DND-41 (cell line): ENCODE measurements around the gene CAND2.
"Not testable (repeated sequence)": the region's sequence is repeated elsewhere in the genome, so short reads cannot be mapped to it uniquely, and the experiment has no call there.

Experiments used
- ATAC-seq: fragments of 200-7000 bp; cut with Tn5 transposase; 3 replicates; pipeline ENCODE4 v1.9.1; 2021; ENCODE audit warnings: low read depth; ENCODE audit not compliant: insufficient read depth
- DNase-seq: peaks from one replicate; pipeline ENCODE4 v3.0.0-alpha.2; 2020
- H2AFZ ChIP-seq: 2 replicates; pipeline ENCODE4 v1.6.0; 2012; ENCODE audit warnings: low read depth, low read length
- H3K27ac ChIP-seq: 2 replicates; pipeline ENCODE4 v1.5.1; 2012; ENCODE audit warnings: low read length, inconsistent platforms
- H3K27me3 ChIP-seq: fragments of 200-600 bp; sonication (generic); 2 replicates; pipeline ENCODE4 v1.6.0; 2012; ENCODE audit warnings: low read length, mild to moderate bottlenecking, inconsistent platforms; ENCODE audit not compliant: insufficient read depth, poor library complexity
- H3K36me3 ChIP-seq: 2 replicates; pipeline ENCODE4 v1.5.1; 2012; ENCODE audit warnings: low read length, inconsistent platforms; ENCODE audit not compliant: insufficient read depth
- H3K4me1 ChIP-seq: 2 replicates; pipeline ENCODE4 v1.5.1; 2012; ENCODE audit warnings: mild to moderate bottlenecking, low read length; ENCODE audit not compliant: insufficient read depth
- H3K4me2 ChIP-seq: 2 replicates; pipeline ENCODE4 v1.6.0; 2012; ENCODE audit warnings: mild to moderate bottlenecking, moderate library complexity, low read length, inconsistent platforms; ENCODE audit not compliant: insufficient read depth
- H3K4me3 ChIP-seq, 2 experiments: fragments of 200-600 bp in 1 of 2; shearing (Covaris generic) in 1 of 2; 2 replicates each; pipeline ENCODE4 v1.5.1; 2012 to 2016; ENCODE audit warnings: inconsistent platforms in 2 of 2, low read length in 2 of 2, mild to moderate bottlenecking in 2 of 2, low read depth in 1 of 2, moderate library complexity in 1 of 2
- H3K79me2 ChIP-seq: 2 replicates; pipeline ENCODE4 v1.6.0; 2012; ENCODE audit warnings: low read length, inconsistent platforms; ENCODE audit not compliant: insufficient read depth
- H3K9ac ChIP-seq: 2 replicates; pipeline ENCODE4 v1.6.0; 2012; ENCODE audit warnings: low read depth, mild to moderate bottlenecking, inconsistent platforms, low read length, moderate library complexity
- H3K9me3 ChIP-seq: 2 replicates; pipeline ENCODE4 v1.5.1; 2012; ENCODE audit warnings: low read length, moderate library complexity, mild to moderate bottlenecking, inconsistent platforms; ENCODE audit not compliant: insufficient read depth, severe bottlenecking
- H4K20me1 ChIP-seq: 2 replicates; pipeline ENCODE4 v1.6.0; 2012; ENCODE audit warnings: low read length; ENCODE audit not compliant: insufficient read depth
- EZH2 ChIP-seq: IDR thresholded peaks from 3 replicates; pipeline ENCODE4 v1.6.1; 2012; ENCODE audit warnings: borderline replicate concordance, low read depth, mild to moderate bottlenecking, moderate library complexity, low read length, inconsistent platforms; ENCODE audit not compliant: severe bottlenecking
- TF ChIP-seq, protein P1 (sequence below): IDR thresholded peaks from 2 replicates; pipeline ENCODE4 v1.5.1; 2012; ENCODE audit warnings: borderline replicate concordance, low read length, moderate library complexity, mild to moderate bottlenecking; ENCODE audit not compliant: poor library complexity, severe bottlenecking; ENCODE audit errors: extremely low read depth

The CAND2 gene

DNA sequence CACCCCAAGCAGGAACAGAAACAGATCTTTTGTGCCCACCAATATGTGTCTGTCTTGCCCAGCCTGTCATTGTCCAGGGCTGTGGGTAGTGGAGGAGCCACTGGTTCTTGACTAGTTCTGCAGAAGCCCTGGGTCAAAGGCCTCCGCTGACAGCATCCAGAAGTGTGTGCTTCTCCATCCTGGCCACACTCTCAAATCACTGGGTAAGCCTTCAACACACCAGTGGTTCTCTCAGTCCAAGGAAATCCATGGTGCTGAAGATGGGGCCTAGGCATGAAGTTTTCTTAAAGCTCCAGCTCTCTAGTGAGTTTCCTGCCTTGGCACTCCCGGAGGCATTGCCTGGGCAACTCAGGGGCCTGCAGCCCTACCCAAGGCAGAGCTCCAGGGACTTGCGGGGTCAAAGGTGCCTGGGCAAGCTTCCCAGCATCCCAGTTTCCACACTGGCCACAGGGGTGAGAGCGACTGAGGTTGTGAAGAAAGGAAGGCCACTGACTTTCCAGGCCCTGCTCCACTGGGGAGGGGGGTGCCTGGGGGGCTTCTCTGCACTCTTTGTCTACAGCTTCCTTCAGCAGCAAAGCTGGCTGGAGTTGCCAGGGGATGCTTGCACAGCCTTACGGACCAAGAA is 82.8 kb downstream of the CAND2 start:
- no peak for ATAC-seq

DNA sequence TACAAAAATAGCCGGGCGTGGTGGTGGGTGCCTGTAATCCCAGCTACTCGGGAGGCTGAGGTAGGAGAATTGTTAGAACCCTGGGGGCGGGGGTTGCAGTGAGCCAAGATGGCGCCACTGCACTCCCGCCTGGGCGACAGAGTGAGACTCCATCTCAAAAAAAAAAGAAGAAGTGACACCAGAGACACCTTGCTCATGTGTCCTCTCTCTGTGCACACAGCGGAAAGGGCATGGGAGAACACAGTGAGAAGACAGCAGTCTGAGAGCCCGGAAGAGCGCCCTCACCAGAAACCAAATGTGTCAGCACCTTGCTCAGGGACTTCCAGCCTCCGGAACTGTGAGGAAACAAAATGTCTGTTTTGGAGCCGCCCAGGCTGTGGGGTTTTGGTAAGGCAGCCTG is 85.4 kb downstream of the CAND2 start:
- not testable (repeated sequence) for H3K79me2 ChIP-seq, H3K27me3 ChIP-seq, H3K9me3 ChIP-seq, H4K20me1 ChIP-seq, H3K9ac ChIP-seq, DNase-seq, H3K4me2 ChIP-seq, H3K4me1 ChIP-seq, ATAC-seq, H3K27ac ChIP-seq, H3K36me3 ChIP-seq, H2AFZ ChIP-seq, H3K4me3 ChIP-seq

More for the DNA sequence above, 82.8 kb downstream of the CAND2 start:
- H3K4me1 ChIP-seq, result no peaks in the 10 kb centered on the region
- H3K4me3 ChIP-seq, result no peak overlapping the region
- H3K9me3 ChIP-seq, result no peaks in the 10 kb centered on the region
- no peak overlapping the region for H3K9ac ChIP-seq
- TF ChIP-seq, protein P1, sequence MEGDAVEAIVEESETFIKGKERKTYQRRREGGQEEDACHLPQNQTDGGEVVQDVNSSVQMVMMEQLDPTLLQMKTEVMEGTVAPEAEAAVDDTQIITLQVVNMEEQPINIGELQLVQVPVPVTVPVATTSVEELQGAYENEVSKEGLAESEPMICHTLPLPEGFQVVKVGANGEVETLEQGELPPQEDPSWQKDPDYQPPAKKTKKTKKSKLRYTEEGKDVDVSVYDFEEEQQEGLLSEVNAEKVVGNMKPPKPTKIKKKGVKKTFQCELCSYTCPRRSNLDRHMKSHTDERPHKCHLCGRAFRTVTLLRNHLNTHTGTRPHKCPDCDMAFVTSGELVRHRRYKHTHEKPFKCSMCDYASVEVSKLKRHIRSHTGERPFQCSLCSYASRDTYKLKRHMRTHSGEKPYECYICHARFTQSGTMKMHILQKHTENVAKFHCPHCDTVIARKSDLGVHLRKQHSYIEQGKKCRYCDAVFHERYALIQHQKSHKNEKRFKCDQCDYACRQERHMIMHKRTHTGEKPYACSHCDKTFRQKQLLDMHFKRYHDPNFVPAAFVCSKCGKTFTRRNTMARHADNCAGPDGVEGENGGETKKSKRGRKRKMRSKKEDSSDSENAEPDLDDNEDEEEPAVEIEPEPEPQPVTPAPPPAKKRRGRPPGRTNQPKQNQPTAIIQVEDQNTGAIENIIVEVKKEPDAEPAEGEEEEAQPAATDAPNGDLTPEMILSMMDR, result no peak
- TF ChIP-seq EZH2, result no peak
- no peaks in the 10 kb centered on the region for H3K79me2 ChIP-seq
- no peaks in the 10 kb centered on the region for H3K36me3 ChIP-seq
- H3K27ac ChIP-seq, result no peak overlapping the region
- no peak overlapping the region for H2AFZ ChIP-seq
- DNase-seq, result no peak
- H3K4me2 ChIP-seq, result no peak overlapping the region
- no peaks in the 10 kb centered on the region for H4K20me1 ChIP-seq
- no peaks in the 10 kb centered on the region for H3K27me3 ChIP-seq

GRCh38 chr3:12882336-12883310 is 86.1 kb downstream of the CAND2 start:
- Histone ChIP-seq H3K4me2 (no peak overlapping the region), H3K4me1 (peaks cover 6% of the 10 kb centered on the region), H3K27me3 (no peaks in the 10 kb centered on the region), H3K36me3 (no peaks in the 10 kb centered on the region), H3K9me3 (no peaks in the 10 kb centered on the region), H3K9ac (no peak overlapping the region), H3K4me3 (no peak overlapping the region), H2AFZ (no peak overlapping the region), H3K79me2 (no peaks in the 10 kb centered on the region), H3K27ac (no peak overlapping the region), H4K20me1 (no peaks in the 10 kb centered on the region)
- ATAC-seq (no peak), DNase-seq (no peak)
- TF ChIP-seq, protein P1, result no peak
- no peak for TF ChIP-seq EZH2

GRCh38 chr3:12884186-12884680 is 87.8 kb downstream of the CAND2 start:
- H2AFZ ChIP-seq, result no peak overlapping the region
- no peaks in the 10 kb centered on the region for H4K20me1 ChIP-seq
- H3K4me2 ChIP-seq, result no peak overlapping the region
- H3K27ac ChIP-seq, result no peak overlapping the region
- no peak overlapping the region for H3K4me3 ChIP-seq
- no peaks in the 10 kb centered on the region for H3K27me3 ChIP-seq
- H3K9me3 ChIP-seq, result no peaks in the 10 kb centered on the region
- no peaks in the 10 kb centered on the region for H3K36me3 ChIP-seq
- H3K79me2 ChIP-seq, result no peaks in the 10 kb centered on the region
- TF ChIP-seq, protein P1, result no peak
- TF ChIP-seq EZH2, result no peak
- ATAC-seq (no peak), DNase-seq (no peak)
- H3K4me1 ChIP-seq, result peaks cover 6% of the 10 kb centered on the region
- no peak overlapping the region for H3K9ac ChIP-seq
